K562 (cell line): Measurements from ENCODE around the gene ADD3. TPM values are rescaled to one million over a fixed set of nuclear protein-coding genes. Genes with fewer than 3 reads are reported as not detected.

Experiments
- ATAC-seq: fragments of 200-7000 bp; cut with Tn5 transposase; 3 replicates; pipeline ENCODE4 v1.9.1; 2020; ENCODE audit warnings: moderate library complexity
- BruUV-seq: library from RNA; stranded (reverse); fragments of 400-500 nt; replicated peaks from 2 replicates; lab custom pipeline; 2021; lab: Mats Ljungman, UMichigan
- CTCF ChIA-PET: fragments of 300-600 bp; formaldehyde crosslinking; extraction: SDS; loops from one replicate; lab custom pipeline; 2021; ENCODE audit warnings: low intra/inter-chr PET ratio; lab: Yijun Ruan, JAX
- POLR2A ChIA-PET: fragments of 300-600, 350-650 bp; sonication (Branson Sonifier 250); formaldehyde crosslinking; extraction: SDS; loops from one replicate; lab custom pipeline; 2021; ENCODE audit warnings: antibody characterized with exemption, inconsistent platforms; lab: Yijun Ruan, JAX
- DNase-seq, 4 experiments: peaks; one replicate each; pipeline versions ENCODE4 v3.0.0 to v3.0.0-alpha.2; 2011 to 2018; ENCODE audit warnings: low spot score in 3 of 4, mixed read lengths in 3 of 4; ENCODE audit errors: extremely low read depth in 1 of 4
- FAIRE-seq: peaks from 2 replicates; lab custom pipeline; 2011; peaks lifted over from hg19 to GRCh38; lab: Jason Lieb, UNC
- H2AFZ ChIP-seq: 2 replicates; pipeline ENCODE4 v1.6.0; 2011; ENCODE audit warnings: low read depth, low read length, control low read depth, inconsistent platforms
- H3K27ac ChIP-seq: fragments of 200-600 bp; 3 replicates; pipeline ENCODE4 v1.8.0; 2011; ENCODE audit warnings: low read depth, mild to moderate bottlenecking, control low read depth, inconsistent platforms, low read length, moderate library complexity, mixed read lengths; ENCODE audit errors: extremely low read depth
- H3K27me3 ChIP-seq, 2 experiments: fragments of 300-600 bp in 1 of 2; 2 replicates in 1 of 2; 3 replicates in 1 of 2; pipeline versions ENCODE4 v1.6.0 to v1.8.0; 2011; ENCODE audit warnings: inconsistent platforms in 2 of 2, low read length in 2 of 2, mild to moderate bottlenecking in 1 of 2, mixed read lengths in 1 of 2, moderate library complexity in 1 of 2; ENCODE audit not compliant: control insufficient read depth in 2 of 2, insufficient read depth in 2 of 2
- H3K36me3 ChIP-seq: fragments of 300-600 bp; 3 replicates; pipeline ENCODE4 v1.8.0; 2011; ENCODE audit warnings: mild to moderate bottlenecking, low read length, inconsistent platforms; ENCODE audit not compliant: control insufficient read depth, insufficient read depth
- H3K4me1 ChIP-seq, 2 experiments: fragments of 200-600 bp in 1 of 2; replicated peaks in 1 of 2; 2 replicates in 1 of 2; 3 replicates in 1 of 2; pipeline versions ENCODE4 v1.5.1 to v1.8.0; 2011; ENCODE audit warnings: inconsistent platforms in 2 of 2, low read length in 2 of 2, mild to moderate bottlenecking in 1 of 2, mixed read lengths in 1 of 2, moderate library complexity in 1 of 2; ENCODE audit not compliant: control insufficient read depth in 2 of 2, insufficient read depth in 2 of 2
- H3K4me2 ChIP-seq: 2 replicates; pipeline ENCODE4 v1.6.1; 2011; ENCODE audit warnings: low read length, control low read depth, inconsistent platforms, mixed read lengths; ENCODE audit not compliant: insufficient read depth
- H3K4me3 ChIP-seq: fragments of 200-600 bp; sonication (generic), shearing (Covaris generic); 2 replicates; pipeline ENCODE4 v1.5.1; 2016; ENCODE audit warnings: control low read depth, inconsistent platforms
- H3K79me2 ChIP-seq: fragments of 200-600 bp; 3 replicates; pipeline ENCODE4 v1.8.0; 2011; ENCODE audit warnings: low read length, inconsistent platforms; ENCODE audit not compliant: control insufficient read depth, insufficient read depth
- H3K9ac ChIP-seq, 2 experiments: 2 replicates each; pipeline versions ENCODE4 v1.6.0 to v1.6.1; 2011; ENCODE audit warnings: low read depth in 2 of 2, low read length in 2 of 2, control low read depth in 1 of 2, inconsistent platforms in 1 of 2, mild to moderate bottlenecking in 1 of 2, mixed read lengths in 1 of 2; ENCODE audit not compliant: insufficient read depth in 1 of 2
- H3K9me1 ChIP-seq: one replicate; pipeline ENCODE4 v1.6.0; 2011; ENCODE audit warnings: inconsistent platforms, mild to moderate bottlenecking, low read length, moderate library complexity; ENCODE audit not compliant: control insufficient read depth, insufficient read depth
- H3K9me3 ChIP-seq: replicated peaks from 2 replicates; pipeline ENCODE4 v1.5.1; 2011; ENCODE audit warnings: low read depth, low read length, inconsistent platforms; ENCODE audit not compliant: control insufficient read depth, insufficient read depth
- H4K20me1 ChIP-seq: replicated peaks from 2 replicates; pipeline ENCODE4 v1.6.1; 2011; ENCODE audit warnings: low read length, inconsistent platforms, mixed read lengths; ENCODE audit not compliant: control insufficient read depth, insufficient read depth
- ATF4 ChIP-seq: fragments of 450-650 bp; formaldehyde crosslinking; IDR thresholded peaks from 2 replicates; pipeline ENCODE4 v1.4.0; 2022; ENCODE audit warnings: mild to moderate bottlenecking, moderate library complexity
- C11orf30 ChIP-seq: fragments of 450-650 bp; IDR thresholded peaks from 2 replicates; pipeline ENCODE4 v1.6.1; 2016; ENCODE audit warnings: low read depth, mild to moderate bottlenecking
- CBX8 ChIP-seq: fragments of 200-600 bp; sonication (generic); IDR thresholded peaks from 2 replicates; pipeline ENCODE4 v1.6.1; 2012; ENCODE audit warnings: borderline replicate concordance, mixed run types, low read depth, mild to moderate bottlenecking, moderate library complexity, mixed read lengths, low read length, control low read depth, inconsistent platforms; ENCODE audit not compliant: poor library complexity, severe bottlenecking; ENCODE audit errors: extremely low read depth
- ELK3 ChIP-seq: fragments of 450-650 bp; formaldehyde crosslinking; IDR thresholded peaks from 2 replicates; pipeline ENCODE4 v1.4.0; 2020; ENCODE audit warnings: mild to moderate bottlenecking
- EP400 ChIP-seq: fragments of 450-650 bp; IDR thresholded peaks from 2 replicates; pipeline ENCODE4 v1.6.1; 2017; ENCODE audit warnings: antibody characterized with exemption, mild to moderate bottlenecking, moderate library complexity
- ETV6 ChIP-seq, 3 experiments: fragments of 150-350 bp in 1 of 3; sonication (generic) in 1 of 3; formaldehyde crosslinking in 1 of 3; IDR thresholded peaks; 2 replicates each; pipeline versions ENCODE4 v1.6.1 to v1.8.0; 2014 to 2022; ENCODE audit warnings: borderline replicate concordance in 2 of 3, low read depth in 2 of 3, antibody characterized with exemption in 1 of 3, low read length in 1 of 3, mild to moderate bottlenecking in 1 of 3, missing genetic modification reagents in 1 of 3
- GATA2 ChIP-seq: sonication (generic); formaldehyde crosslinking; IDR thresholded peaks from 2 replicates; pipeline ENCODE4 v1.4.0; 2020; ENCODE audit warnings: mild to moderate bottlenecking, missing genetic modification reagents
- NELFE ChIP-seq: IDR thresholded peaks from 2 replicates; pipeline ENCODE4 v1.6.1; 2011; ENCODE audit warnings: mild to moderate bottlenecking; ENCODE audit not compliant: insufficient read depth, insufficient read length
- NFE2L1 ChIP-seq: fragments of 450-650 bp; IDR thresholded peaks from 2 replicates; pipeline ENCODE4 v1.6.1; 2016; ENCODE audit warnings: missing genetic modification characterization, low read depth, mild to moderate bottlenecking, missing compliant biosample characterization, moderate library complexity, borderline replicate concordance
- SIX5 ChIP-seq, 2 experiments: IDR thresholded peaks; 2 replicates each; pipeline ENCODE4 v1.6.1; 2011; ENCODE audit warnings: low read length in 2 of 2, borderline replicate concordance in 1 of 2, low read depth in 1 of 2, mild to moderate bottlenecking in 1 of 2, moderate library complexity in 1 of 2; ENCODE audit not compliant: insufficient read depth in 1 of 2
- THAP7 ChIP-seq: fragments of 250-450 bp; sonication (Bioruptor Pico); IDR thresholded peaks from 2 replicates; pipeline ENCODE4 v1.5.0; 2021
- TSHZ1 ChIP-seq: fragments of 250-450 bp; sonication (Bioruptor Pico); IDR thresholded peaks from 2 replicates; pipeline ENCODE4 v1.4.0; 2020; ENCODE audit warnings: mild to moderate bottlenecking, moderate library complexity
- ZNF174 ChIP-seq: fragments of 250-450 bp; sonication (Bioruptor Pico); IDR thresholded peaks from 2 replicates; pipeline ENCODE4 v1.4.0; 2020; ENCODE audit warnings: mild to moderate bottlenecking
- ZNF253 ChIP-seq: fragments of 250-450 bp; sonication (Bioruptor Pico); conservative IDR thresholded peaks from 2 replicates; pipeline ENCODE4 v1.6.1; 2021; ENCODE audit warnings: mild to moderate bottlenecking
- ZNF316 ChIP-seq: fragments of 450-650 bp; IDR thresholded peaks from 2 replicates; pipeline ENCODE4 v1.6.1; 2016
- ZNF699 ChIP-seq: fragments of 250-450 bp; sonication (Bioruptor Pico); IDR thresholded peaks from 2 replicates; pipeline ENCODE4 v1.8.0; 2021; ENCODE audit warnings: mild to moderate bottlenecking, moderate library complexity; ENCODE audit not compliant: insufficient replicate concordance
- WGBS: fragments of 100-300 bp; shearing (Covaris generic); methylation state at CpG from one replicate; pipeline ENCODE4 v1.1.6; 2016; ENCODE audit warnings: low coverage, mixed read lengths; ENCODE audit not compliant: insufficient coverage; ENCODE audit errors: missing lambda C conversion rate; 5-methylcytosine and 5-hydroxymethylcytosine counted together
- in situ Hi-C: fragments of 300-500 bp; cut with MboI; formaldehyde crosslinking; loops from 4 replicates; pipeline ENCODE4 v1.15.0; 2018; ENCODE audit warnings: inconsistent platforms, mixed read lengths
- intact Hi-C: fragments of 100-400 bp; cut with micrococcal nuclease; formaldehyde crosslinking; loops from 2 replicates; pipeline ENCODE4 v1.14.2; 2022
- polyA plus RNA-seq, 8 experiments: library from polyadenylated mRNA; depleted of rRNA in 4 of 8; stranded (reverse) in 5 of 8; unstranded in 3 of 8; fragments of >200 nt; fragmentation: Nextera tagmentation in 2 of 8; fragmentation: Illumina TruSeq in 1 of 8; extraction: Ambion mirVana in 2 of 8; extraction: Trizol in 1 of 8; gene quantifications; 2 replicates each; pipeline versions ENCODE4 v1.2.1 to v1.2.3, GENCODE V29; 2011 to 2014; ENCODE audit warnings: inconsistent platforms in 1 of 8, missing spikeins in 1 of 8
- total RNA-seq, 7 experiments: library from RNA; depleted of rRNA in 6 of 7; stranded (reverse); fragments of >200 nt in 6 of 7; fragmentation: Illumina TruSeq in 2 of 7; extraction: Trizol in 2 of 7; gene quantifications; 2 replicates each; pipeline versions ENCODE4 v1.2.1 to v1.2.3, GENCODE V29; 2011 to 2021; ENCODE audit warnings: low replicate concordance in 1 of 7

The ADD3 gene
- total and polyA plus RNA-seq, 9 of the 15 experiments (the other 6 are each of a cell fraction or from before 2014, with no cell fraction given), result 13.2 to 125 (median 31.7) TPM

GRCh38 chr10:110078317-110078716 lies 70.5 kb downstream of the ADD3 start:
- Histone ChIP-seq H2AFZ (no peak overlapping the region), H3K27ac (peak overlapping the region; percentile 82)
- TF ChIP-seq ZNF316 (peak; percentile 81), CBX8 (no peak), ZNF699 (no peak), ZNF174 (CRISPR knock-in tag) (no peak), NELFE (no peak), THAP7 (CRISPR knock-in tag) (no peak), EP400 (no peak), ZNF253 (no peak), ATF4 (CRISPR knock-in tag) (no peak), C11orf30 (peak; percentile 70), ETV6 (IDR thresholded peaks at IDR 0.05; ENCODE audit: borderline replicate concordance in 1 of 2, low read depth in 2 of 2, low read length in 1 of 2) (no peak), ETV6 (CRISPR knock-in tag; IDR thresholded peaks at IDR 0.05; ENCODE audit: borderline replicate concordance) (no peak), NFE2L1 (no peak), SIX5 (IDR thresholded peaks at IDR 0.05; ENCODE audit: borderline replicate concordance in 1 of 2, insufficient read depth in 1 of 2, low read depth in 1 of 2, low read length in 2 of 2) (no peak), GATA2 (no peak), ELK3 (CRISPR knock-in tag) (no peak), TSHZ1 (CRISPR knock-in tag) (no peak)

More at GRCh38 chr10:110078317-110078716, 70.5 kb downstream of the ADD3 start:
- Histone ChIP-seq H3K4me1 (peaks cover 11 to 62% of the 10 kb centered on the region in 2 experiments; a peak in 4 of 5 replicates), H3K9ac (peak overlapping the region in 1 of 2 experiments; percentile 63; a peak in 1 of 4 replicates), H4K20me1 (no peaks in the 10 kb centered on the region), H3K4me2 (peak overlapping the region; percentile 67; the same call in 1 of the 2 replicates), H3K9me1 (no peaks in the 10 kb centered on the region), H3K79me2 (peaks cover 84% of the 10 kb centered on the region), H3K27me3 (no peaks in the 10 kb centered on the region), H3K9me3 (no peaks in the 10 kb centered on the region), H3K36me3 (no peaks in the 10 kb centered on the region), H3K4me3 (no peak overlapping the region)
- no TSS peak for BruUV-seq
- CTCF ChIA-PET, result no interaction called here
- intact Hi-C loops, result loop anchor here (5.0 kb wide), 1 partner anchor 71 kb away; the partner anchor contains the start of gene ADD3
- in situ Hi-C loops, result no loop called here
- 9% methylated on average over 3 of the region's 3 CpGs for WGBS
- FAIRE-seq (no peak), DNase-seq (no peak), ATAC-seq (no peak)
- POLR2A ChIA-PET, result interaction anchor here (0.6 to 1.4 kb wide), 2 partner anchors 10 to 156 kb away, joined by 3 to 8 read pairs; no protein-coding TSS in a partner anchor
